GM19043 (cell line): ENCODE data around the gene TCF7L2.

Source experiments
- ATAC-seq: cut with Tn5 transposase; IDR thresholded peaks from one replicate; pipeline ENCODE4 v1.9.1; 2021; ENCODE audit warnings: low read depth; ENCODE audit not compliant: unreplicated experiment

The TCF7L2 gene

GRCh38 chr10:112945811-112946210 lies 4.2 kb upstream of the TCF7L2 start:
- ATAC-seq, result no peak

GRCh38 chr10:112946649-112947048 lies 3.4 kb upstream of the TCF7L2 start:
- ATAC-seq, result no peak

- no peak for ATAC-seq
Observed at GRCh38 chr10:112948196-112948595, 1.9 kb upstream of the TCF7L2 start.

GRCh38 chr10:112949143-112949823 lies 764 bp upstream of the TCF7L2 start:
- ATAC-seq, result no peak

GRCh38 chr10:112950714-112951358 lies 789 bp downstream of the TCF7L2 start:
- no peak for ATAC-seq

- ATAC-seq, result no peak
Observed at GRCh38 chr10:112951359-112952281, 1.6 kb downstream of the TCF7L2 start.

- no peak for ATAC-seq
Observed at GRCh38 chr10:112952282-112953173, 2.5 kb downstream of the TCF7L2 start.

- no peak for ATAC-seq
Observed at GRCh38 chr10:112953174-112954159, 3.4 kb downstream of the TCF7L2 start.

- ATAC-seq, result no peak
Observed at GRCh38 chr10:112954974-112955581, 5.0 kb downstream of the TCF7L2 start.

GRCh38 chr10:112955582-112956421 lies 5.8 kb downstream of the TCF7L2 start:
- no peak for ATAC-seq

GRCh38 chr10:112956631-112957350 lies 6.7 kb downstream of the TCF7L2 start:
- ATAC-seq, result no peak

- no peak for ATAC-seq
Observed at GRCh38 chr10:112957640-112958092, 7.6 kb downstream of the TCF7L2 start.

- no peak for ATAC-seq
Observed at GRCh38 chr10:112958275-112958995, 8.4 kb downstream of the TCF7L2 start.

- no peak for ATAC-seq
Observed at GRCh38 chr10:112959207-112959838, 9.3 kb downstream of the TCF7L2 start.

GRCh38 chr10:112960151-112960681 lies 10.2 kb downstream of the TCF7L2 start:
- ATAC-seq, result no peak

GRCh38 chr10:112961609-112962008 lies 11.6 kb downstream of the TCF7L2 start:
- no peak for ATAC-seq
